OCI-M1 (cell line): ENCODE measurements around the gene CHRNE.

Source experiments
- DNase-seq: peaks from one replicate; lab custom pipeline; 2025; lab: John Stamatoyannopoulos, UW

CHRNE gene

DNA sequence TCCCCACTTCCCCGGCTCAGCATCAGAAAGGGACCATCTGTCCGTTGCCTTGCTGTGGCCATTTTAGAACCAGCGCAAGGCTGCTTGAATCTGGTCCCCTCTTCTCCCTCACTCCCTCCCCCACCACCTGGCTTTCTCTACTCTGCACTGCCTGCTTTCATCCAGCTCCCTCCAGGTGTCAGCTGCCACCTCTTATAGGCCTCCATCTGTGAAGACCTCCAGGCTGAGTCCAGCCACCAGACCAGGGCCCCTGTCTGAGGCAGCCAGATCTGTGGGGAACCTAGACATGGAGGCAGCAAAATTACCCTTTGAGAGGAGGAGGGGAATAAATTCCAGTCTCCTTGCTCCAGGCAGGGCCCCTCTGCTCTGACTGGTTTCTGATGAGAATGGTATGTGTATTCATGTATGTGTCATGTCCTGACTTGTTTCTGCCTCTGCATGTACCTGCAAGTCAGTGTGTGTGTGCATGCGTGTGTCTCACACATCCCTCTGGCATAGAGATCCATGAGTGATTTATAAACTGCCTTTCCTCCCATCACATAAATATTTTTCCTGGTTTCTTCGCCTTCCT, 48.7 kb downstream of the CHRNE start:
- DNase-seq: no peak

DNA sequence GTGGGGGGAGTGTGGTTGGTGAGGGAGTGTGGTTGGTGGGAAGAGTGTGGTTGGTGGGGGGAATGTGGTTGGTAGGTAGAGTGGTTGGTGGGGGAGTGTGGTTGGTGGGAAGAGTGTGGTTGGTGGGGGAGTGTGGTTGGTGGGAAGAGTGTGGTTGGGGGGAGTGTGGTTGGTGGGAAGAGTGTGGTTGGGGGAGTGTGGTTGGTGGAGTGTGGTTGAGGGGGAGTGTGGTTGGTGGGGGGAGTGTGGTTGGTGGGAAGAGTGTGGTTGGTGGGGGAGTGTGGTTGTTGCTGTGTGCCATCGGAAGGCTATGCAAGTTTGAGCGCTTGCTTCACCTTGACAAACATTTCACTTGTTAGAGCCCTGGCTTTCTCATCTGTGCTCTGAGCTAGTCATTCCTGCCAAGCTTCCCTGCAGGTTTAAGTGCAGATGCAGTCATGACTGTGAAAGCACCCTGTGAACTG, 49.7 kb downstream of the CHRNE start:
- no peak for DNase-seq

DNA sequence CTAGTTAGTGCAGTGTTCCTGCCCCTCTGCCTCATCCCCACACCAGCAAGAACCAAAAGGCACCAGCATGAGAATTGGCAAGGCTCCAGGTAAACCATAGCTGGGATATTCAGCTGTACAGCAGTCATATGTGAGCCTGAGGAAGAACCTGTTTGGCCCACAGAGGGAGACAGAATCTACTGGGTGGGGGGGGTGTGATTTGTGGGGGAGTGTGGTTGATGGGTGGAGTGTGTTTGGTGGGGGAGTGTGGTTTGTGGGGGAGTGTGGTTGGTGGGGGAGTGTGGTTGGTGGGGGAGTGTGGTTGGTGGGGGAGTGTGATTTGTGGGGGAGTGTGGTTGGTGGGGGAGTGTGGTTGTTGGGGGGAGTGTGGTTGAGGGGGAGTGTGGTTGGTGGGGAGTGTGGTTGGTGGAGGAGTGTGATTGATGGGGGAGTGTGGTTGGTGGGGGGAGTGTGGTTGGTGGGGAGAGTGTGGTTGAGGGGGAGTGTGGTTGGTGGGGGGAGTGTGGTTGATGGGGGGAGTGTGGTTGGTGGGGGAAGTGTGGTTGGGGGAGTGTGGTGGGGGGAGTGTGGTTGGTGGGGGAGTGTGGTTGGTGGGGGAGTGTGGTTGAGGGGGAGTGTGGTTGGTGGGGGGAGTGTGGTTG, 50.2 kb downstream of the CHRNE start:
- DNase-seq: peak; percentile 30

DNA sequence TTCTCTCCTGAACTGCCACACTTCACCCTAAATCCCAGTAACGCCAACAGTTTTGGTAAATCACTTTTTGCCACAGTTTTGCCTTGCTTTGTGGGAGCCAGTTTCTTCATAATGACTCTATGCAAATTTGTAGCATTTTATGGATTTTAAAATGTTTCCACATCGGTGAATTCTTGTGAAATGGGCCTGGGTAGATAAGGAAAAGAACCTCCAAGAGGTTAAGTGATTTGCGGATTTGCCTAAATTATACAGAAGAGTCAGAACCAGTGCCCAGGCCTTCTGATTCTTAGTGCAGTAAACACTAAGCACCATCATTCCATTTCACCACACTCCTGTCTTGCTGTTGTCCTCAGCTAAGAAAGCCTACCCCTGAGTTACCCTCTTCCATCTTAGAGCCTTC, 51.8 kb downstream of the CHRNE start:
- no peak for DNase-seq

DNA sequence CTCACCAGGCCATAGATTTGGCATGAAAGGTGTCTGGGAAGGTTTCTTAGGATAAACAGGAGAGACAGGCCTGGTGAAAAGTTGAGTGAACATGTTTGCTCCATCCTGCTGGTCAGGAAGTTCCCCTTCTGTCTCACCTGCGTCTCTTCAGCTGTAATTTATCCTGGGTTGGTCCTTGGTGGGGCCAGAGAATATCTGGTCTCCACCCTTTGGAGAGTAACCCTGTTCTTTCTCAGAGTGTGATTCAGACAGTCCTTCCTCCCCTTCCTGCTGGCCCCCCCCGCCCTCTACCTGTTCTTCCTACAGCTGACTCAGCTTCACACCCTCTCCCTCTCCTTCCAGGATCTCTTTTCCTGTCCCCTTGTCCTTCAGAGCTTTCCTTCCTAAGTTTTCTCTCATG, 52.7 kb downstream of the CHRNE start:
- no peak for DNase-seq

DNA sequence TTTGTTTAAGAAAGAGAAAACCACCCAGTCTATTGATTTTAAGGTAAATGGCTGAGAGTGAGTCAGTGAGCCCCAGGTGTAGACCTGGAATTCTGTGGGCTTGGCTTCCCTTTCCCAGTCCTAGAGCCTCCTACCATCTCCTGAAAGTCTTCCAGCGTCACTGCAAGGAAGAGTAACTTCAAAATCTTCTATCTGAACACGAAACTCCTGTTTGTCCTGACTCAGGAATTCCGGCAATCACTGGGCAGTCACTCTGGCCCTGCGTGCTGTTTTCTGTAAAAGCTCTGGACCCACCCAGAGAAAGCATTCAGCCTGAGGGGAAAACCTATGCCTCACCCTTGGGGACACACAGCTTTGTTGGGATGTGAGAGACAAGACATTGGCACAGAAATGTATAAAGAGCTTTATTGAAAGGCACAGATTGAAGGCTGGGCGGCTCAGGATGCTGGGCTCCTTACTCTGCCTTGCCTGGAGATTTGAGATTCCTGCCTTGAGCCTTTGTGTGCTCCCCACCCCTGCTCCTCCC, 53.8 kb downstream of the CHRNE start:
- no peak for DNase-seq
